ENCODE results near the gene CST7.

- TF ChIP-seq CTCF (IDR thresholded peaks at IDR 0.05; ENCODE audit: insufficient read depth, low read length, poor library complexity, severe bottlenecking) = no peak
- no peak for TF ChIP-seq EZH2phosphoT487 (conservative IDR thresholded peaks at IDR 0.05; ENCODE audit: low read length)
These were observed 28.3 kb downstream of the CST7 start for GRCh38 chr20:24977336-24977735.
